ENCODE results near the gene RFC5. TPM values are rescaled to one million over a fixed set of nuclear protein-coding genes. Genes with fewer than 3 reads are reported as not detected.
"Not testable (repeated sequence)": the region's sequence is repeated elsewhere in the genome, so short reads cannot be mapped to it uniquely, and the experiment has no call there.

RFC5 gene
- total RNA-seq, 1 donor from 2014 or later: 5.8 TPM

DNA sequence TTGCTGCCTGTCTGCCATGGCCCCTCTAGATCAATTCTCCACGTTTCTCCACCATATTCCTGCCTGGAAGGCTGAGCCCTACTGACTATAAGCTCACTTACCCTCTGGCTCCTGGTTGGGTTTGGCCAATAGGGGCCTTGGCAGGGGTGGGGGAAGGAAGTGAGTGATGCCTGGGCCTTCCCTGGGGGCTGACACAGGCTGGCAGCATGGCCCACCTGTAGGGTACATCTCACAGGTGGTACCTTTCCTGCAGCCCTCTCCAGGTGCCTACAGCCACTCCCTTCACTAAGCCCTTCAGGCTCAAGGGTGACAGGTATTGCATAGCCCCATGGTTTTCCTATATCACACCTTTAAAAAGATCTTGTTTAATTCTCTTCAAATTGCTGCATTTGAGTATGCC is 3.5 kb downstream of the RFC5 start:
- H3K4me1 Mint-ChIP-seq (ENCODE audit: low read depth, unreplicated experiment): no peaks in the 10 kb centered on the region
- H3K9ac ChIP-seq (ENCODE audit: low read length): no peak overlapping the region
- no peak overlapping the region for H3K4me2 ChIP-seq (ENCODE audit: low read length)
- DNase-seq (ENCODE audit: low read depth) (no peak), FAIRE-seq (no peak)
- no peaks in the 10 kb centered on the region for H4K20me1 ChIP-seq (ENCODE audit: insufficient read depth, low read length)
- H3K9me3 ChIP-seq (ENCODE audit: insufficient read depth, low read depth, low read length): no peaks in the 10 kb centered on the region
- H3K4me1 ChIP-seq (ENCODE audit: insufficient read depth, low read length): peaks cover 5% of the 10 kb centered on the region
- TF ChIP-seq, protein P1, sequence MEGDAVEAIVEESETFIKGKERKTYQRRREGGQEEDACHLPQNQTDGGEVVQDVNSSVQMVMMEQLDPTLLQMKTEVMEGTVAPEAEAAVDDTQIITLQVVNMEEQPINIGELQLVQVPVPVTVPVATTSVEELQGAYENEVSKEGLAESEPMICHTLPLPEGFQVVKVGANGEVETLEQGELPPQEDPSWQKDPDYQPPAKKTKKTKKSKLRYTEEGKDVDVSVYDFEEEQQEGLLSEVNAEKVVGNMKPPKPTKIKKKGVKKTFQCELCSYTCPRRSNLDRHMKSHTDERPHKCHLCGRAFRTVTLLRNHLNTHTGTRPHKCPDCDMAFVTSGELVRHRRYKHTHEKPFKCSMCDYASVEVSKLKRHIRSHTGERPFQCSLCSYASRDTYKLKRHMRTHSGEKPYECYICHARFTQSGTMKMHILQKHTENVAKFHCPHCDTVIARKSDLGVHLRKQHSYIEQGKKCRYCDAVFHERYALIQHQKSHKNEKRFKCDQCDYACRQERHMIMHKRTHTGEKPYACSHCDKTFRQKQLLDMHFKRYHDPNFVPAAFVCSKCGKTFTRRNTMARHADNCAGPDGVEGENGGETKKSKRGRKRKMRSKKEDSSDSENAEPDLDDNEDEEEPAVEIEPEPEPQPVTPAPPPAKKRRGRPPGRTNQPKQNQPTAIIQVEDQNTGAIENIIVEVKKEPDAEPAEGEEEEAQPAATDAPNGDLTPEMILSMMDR (IDR thresholded peaks at IDR 0.05; ENCODE audit: insufficient read depth, low read depth, low read length): no peak
- TF ChIP-seq EZH2 (IDR thresholded peaks at IDR 0.05; ENCODE audit: insufficient read depth, low read length): no peak
- H3K27ac ChIP-seq (ENCODE audit: low read depth, low read length): no peak overlapping the region
- no peak overlapping the region for H2AFZ ChIP-seq (ENCODE audit: low read depth, low read length)
- H3K27me3 Mint-ChIP-seq (ENCODE audit: low read depth, unreplicated experiment): no peaks in the 10 kb centered on the region
- H3K36me3 ChIP-seq (ENCODE audit: insufficient read depth, low read length): peaks cover 18% of the 10 kb centered on the region
- no peaks in the 10 kb centered on the region for H3K9me3 Mint-ChIP-seq (ENCODE audit: unreplicated experiment)
- peaks cover 2% of the 10 kb centered on the region for H3K36me3 Mint-ChIP-seq (ENCODE audit: low read depth, unreplicated experiment)
- H3K27me3 ChIP-seq (ENCODE audit: insufficient read depth, low read length): no peaks in the 10 kb centered on the region
- H3K27ac Mint-ChIP-seq (ENCODE audit: unreplicated experiment): no peak overlapping the region
- H3K4me3 ChIP-seq (ENCODE audit: insufficient read depth, low read depth, low read length): no peak overlapping the region
- peaks cover 21% of the 10 kb centered on the region for H3K79me2 ChIP-seq (ENCODE audit: insufficient read depth, low read length)
- H3K4me3 Mint-ChIP-seq (ENCODE audit: unreplicated experiment): no peak overlapping the region

DNA sequence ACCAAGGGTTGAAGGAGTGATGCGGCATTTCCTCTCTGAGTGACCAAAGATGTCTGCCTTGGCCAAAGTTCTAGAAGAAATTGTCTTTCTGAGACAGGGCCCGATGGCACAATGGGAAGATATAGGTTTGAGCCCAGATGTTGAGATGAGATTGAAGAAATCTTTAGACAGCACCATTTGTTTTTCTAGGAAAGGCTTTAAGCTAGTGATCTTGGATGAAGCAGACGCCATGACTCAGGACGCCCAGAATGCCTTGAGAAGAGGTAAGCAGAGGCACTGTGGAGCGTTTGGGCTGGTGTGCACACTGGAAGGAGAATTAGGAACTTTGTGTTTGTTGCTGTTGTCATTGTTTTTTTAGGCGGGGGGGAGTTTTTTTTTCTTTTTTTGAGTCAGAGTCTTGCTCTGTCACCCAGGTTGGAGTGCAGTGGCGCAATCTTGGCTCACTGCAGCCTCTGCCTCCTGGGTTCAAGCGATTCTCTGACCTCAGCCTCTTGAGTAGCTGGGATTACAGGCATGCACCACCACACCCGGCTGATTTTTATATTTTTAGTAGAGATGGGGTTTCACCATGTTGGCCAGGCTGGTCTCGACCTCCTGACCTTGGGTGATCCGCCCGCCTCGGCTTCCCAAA is 5.7 kb downstream of the RFC5 start:
- peaks cover 22% of the 10 kb centered on the region for H3K36me3 ChIP-seq (ENCODE audit: insufficient read depth, low read length)
- H3K9me3 Mint-ChIP-seq (ENCODE audit: unreplicated experiment): not testable (repeated sequence)

DNA sequence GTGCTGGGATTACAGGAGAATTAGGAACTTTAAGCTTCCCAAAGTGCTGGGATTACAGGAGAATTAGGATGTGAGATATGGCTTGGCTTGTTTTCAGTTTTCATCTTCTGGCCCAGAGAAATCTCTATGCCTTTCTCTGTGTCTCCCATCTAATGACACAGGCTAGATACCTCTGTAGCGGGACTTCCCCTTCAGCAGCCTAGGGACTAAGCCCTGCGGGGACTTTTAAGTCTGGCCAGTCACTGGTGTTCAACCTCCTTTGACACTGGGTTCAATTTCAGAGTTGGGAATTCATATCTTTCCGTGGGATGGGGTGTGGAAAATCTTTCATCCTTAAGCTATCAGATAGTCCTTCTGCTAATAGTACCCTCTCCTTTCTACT is 6.2 kb downstream of the RFC5 start:
- Histone ChIP-seq H3K79me2 (ENCODE audit: insufficient read depth, low read length) (peaks cover 9% of the 10 kb centered on the region), H4K20me1 (ENCODE audit: insufficient read depth, low read length) (no peaks in the 10 kb centered on the region), H3K9me3 (ENCODE audit: insufficient read depth, low read depth, low read length) (no peaks in the 10 kb centered on the region), H3K9ac (ENCODE audit: low read length) (no peak overlapping the region), H2AFZ (ENCODE audit: low read depth, low read length) (no peak overlapping the region), H3K4me1 (ENCODE audit: insufficient read depth, low read length) (no peaks in the 10 kb centered on the region), H3K4me2 (ENCODE audit: low read length) (no peak overlapping the region), H3K27me3 (ENCODE audit: insufficient read depth, low read length) (no peaks in the 10 kb centered on the region), H3K4me3 (ENCODE audit: insufficient read depth, low read depth, low read length) (no peak overlapping the region), H3K27ac (ENCODE audit: low read depth, low read length) (no peak overlapping the region), H3K36me3 (ENCODE audit: insufficient read depth, low read length) (peaks cover 24% of the 10 kb centered on the region)
- Mint-ChIP-seq H3K27me3 (ENCODE audit: low read depth, unreplicated experiment) (no peaks in the 10 kb centered on the region), H3K4me1 (ENCODE audit: low read depth, unreplicated experiment) (no peaks in the 10 kb centered on the region), H3K4me3 (ENCODE audit: unreplicated experiment) (no peak overlapping the region), H3K9me3 (ENCODE audit: unreplicated experiment) (no peaks in the 10 kb centered on the region), H3K36me3 (ENCODE audit: low read depth, unreplicated experiment) (peaks cover 2% of the 10 kb centered on the region), H3K27ac (ENCODE audit: unreplicated experiment) (no peak overlapping the region)
- no peak for FAIRE-seq
- DNase-seq (ENCODE audit: low read depth): no peak
- no peak for TF ChIP-seq EZH2 (IDR thresholded peaks at IDR 0.05; ENCODE audit: insufficient read depth, low read length)
- TF ChIP-seq, protein P1 (IDR thresholded peaks at IDR 0.05; ENCODE audit: insufficient read depth, low read depth, low read length): no peak

More for the DNA sequence above, 5.7 kb downstream of the RFC5 start:
- H3K4me3 ChIP-seq (ENCODE audit: insufficient read depth, low read depth, low read length); H3K27ac ChIP-seq (ENCODE audit: low read depth, low read length); H3K27me3 Mint-ChIP-seq (ENCODE audit: low read depth, unreplicated experiment); H3K9me3 ChIP-seq (ENCODE audit: insufficient read depth, low read depth, low read length); DNase-seq (ENCODE audit: low read depth); H2AFZ ChIP-seq (ENCODE audit: low read depth, low read length); H3K4me2 ChIP-seq (ENCODE audit: low read length); H3K9ac ChIP-seq (ENCODE audit: low read length); FAIRE-seq; H4K20me1 ChIP-seq (ENCODE audit: insufficient read depth, low read length); H3K4me1 ChIP-seq (ENCODE audit: insufficient read depth, low read length); H3K27ac Mint-ChIP-seq (ENCODE audit: unreplicated experiment); H3K36me3 Mint-ChIP-seq (ENCODE audit: low read depth, unreplicated experiment); H3K4me3 Mint-ChIP-seq (ENCODE audit: unreplicated experiment); H3K4me1 Mint-ChIP-seq (ENCODE audit: low read depth, unreplicated experiment); H3K27me3 ChIP-seq (ENCODE audit: insufficient read depth, low read length): not testable (repeated sequence)
- peaks cover 14% of the 10 kb centered on the region for H3K79me2 ChIP-seq (ENCODE audit: insufficient read depth, low read length)
